ENCODE results near the gene ZMYM3.

DNA sequence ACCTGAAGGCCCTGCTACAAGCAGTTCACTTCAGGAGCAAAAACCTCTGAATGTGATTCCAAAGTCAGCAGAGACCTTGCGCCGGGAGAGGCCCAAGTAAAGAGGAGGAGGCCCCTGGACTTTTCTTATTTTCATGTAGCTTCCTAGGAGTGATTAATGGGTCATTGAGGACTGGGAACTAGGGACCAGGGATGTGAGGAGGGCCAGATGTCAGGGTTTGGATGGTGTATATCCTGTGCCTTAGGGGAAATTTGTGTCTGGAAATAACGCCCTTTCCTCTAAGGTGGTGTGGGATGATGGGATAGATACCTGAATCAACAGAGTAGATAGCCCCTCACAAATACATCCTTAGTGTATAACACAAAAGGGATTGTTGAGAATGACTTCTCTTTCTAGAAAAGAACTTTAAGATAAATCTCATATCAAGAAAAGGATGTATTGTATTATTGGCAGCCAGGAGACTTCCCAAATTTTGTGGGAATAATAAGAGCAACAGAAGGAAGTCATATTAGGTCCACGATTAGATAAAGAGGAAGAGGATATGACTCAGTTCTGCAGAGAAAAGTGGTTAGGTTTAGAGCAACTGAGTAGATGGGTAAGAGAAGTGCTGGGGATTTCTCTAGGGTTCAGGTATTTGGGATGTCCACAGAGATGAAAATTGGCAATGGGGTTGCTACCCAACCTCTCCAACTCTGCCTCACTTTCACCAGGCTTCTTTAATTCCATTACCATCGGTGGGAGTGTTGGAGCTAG is 48.7 kb upstream of the ZMYM3 start:
- TF ChIP-seq, protein P1, sequence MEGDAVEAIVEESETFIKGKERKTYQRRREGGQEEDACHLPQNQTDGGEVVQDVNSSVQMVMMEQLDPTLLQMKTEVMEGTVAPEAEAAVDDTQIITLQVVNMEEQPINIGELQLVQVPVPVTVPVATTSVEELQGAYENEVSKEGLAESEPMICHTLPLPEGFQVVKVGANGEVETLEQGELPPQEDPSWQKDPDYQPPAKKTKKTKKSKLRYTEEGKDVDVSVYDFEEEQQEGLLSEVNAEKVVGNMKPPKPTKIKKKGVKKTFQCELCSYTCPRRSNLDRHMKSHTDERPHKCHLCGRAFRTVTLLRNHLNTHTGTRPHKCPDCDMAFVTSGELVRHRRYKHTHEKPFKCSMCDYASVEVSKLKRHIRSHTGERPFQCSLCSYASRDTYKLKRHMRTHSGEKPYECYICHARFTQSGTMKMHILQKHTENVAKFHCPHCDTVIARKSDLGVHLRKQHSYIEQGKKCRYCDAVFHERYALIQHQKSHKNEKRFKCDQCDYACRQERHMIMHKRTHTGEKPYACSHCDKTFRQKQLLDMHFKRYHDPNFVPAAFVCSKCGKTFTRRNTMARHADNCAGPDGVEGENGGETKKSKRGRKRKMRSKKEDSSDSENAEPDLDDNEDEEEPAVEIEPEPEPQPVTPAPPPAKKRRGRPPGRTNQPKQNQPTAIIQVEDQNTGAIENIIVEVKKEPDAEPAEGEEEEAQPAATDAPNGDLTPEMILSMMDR (conservative IDR thresholded peaks at IDR 0.05; ENCODE audit: low read depth, low read length) = no peak
- TF ChIP-seq MXI1 (IDR thresholded peaks at IDR 0.05; ENCODE audit: borderline replicate concordance, low read depth, low read length) (no peak), POLR2A (IDR thresholded peaks at IDR 0.05; ENCODE audit: low read depth, low read length) (no peak), SMC3 (IDR thresholded peaks at IDR 0.05; ENCODE audit: low read depth, low read length) (no peak), RCOR1 (IDR thresholded peaks at IDR 0.05; ENCODE audit: insufficient replicate concordance, low read length) (no peak)
- TF ChIP-seq, protein P2, sequence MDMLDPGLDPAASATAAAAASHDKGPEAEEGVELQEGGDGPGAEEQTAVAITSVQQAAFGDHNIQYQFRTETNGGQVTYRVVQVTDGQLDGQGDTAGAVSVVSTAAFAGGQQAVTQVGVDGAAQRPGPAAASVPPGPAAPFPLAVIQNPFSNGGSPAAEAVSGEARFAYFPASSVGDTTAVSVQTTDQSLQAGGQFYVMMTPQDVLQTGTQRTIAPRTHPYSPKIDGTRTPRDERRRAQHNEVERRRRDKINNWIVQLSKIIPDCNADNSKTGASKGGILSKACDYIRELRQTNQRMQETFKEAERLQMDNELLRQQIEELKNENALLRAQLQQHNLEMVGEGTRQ (IDR thresholded peaks at IDR 0.05; ENCODE audit: low read depth, low read length) = no peak

All from IMR-90 (cell line).